HEK293 (cell line): ENCODE data around the gene ZNF710.

Source experiments
- CTCF ChIA-PET: fragments of 350-600 bp; formaldehyde crosslinking; extraction: SDS; loops from one replicate; lab custom pipeline; 2021; ENCODE audit warnings: antibody characterized with exemption; lab: Yijun Ruan, JAX
- POLR2A ChIA-PET: fragments of 300-600 bp; formaldehyde crosslinking; extraction: SDS; loops from one replicate; lab custom pipeline; 2020; ENCODE audit warnings: antibody characterized with exemption, inconsistent platforms; lab: Yijun Ruan, JAX
- H3K27ac ChIP-seq: fragments of 200-500 bp; sonication (Bioruptor generic); 2 replicates; pipeline ENCODE4 v1.5.1; 2014; ENCODE audit warnings: low read depth, low read length, control low read depth, inconsistent platforms; ENCODE audit errors: extremely low read depth
- H3K36me3 ChIP-seq, 2 experiments: fragments of 200-500 bp in 1 of 2; sonication (Bioruptor generic) in 1 of 2; 1 replicate in 1 of 2; 2 replicates in 1 of 2; pipeline ENCODE4 v1.5.1; 2014 to 2017; ENCODE audit warnings: inconsistent platforms in 2 of 2, low read length in 2 of 2; ENCODE audit not compliant: control insufficient read depth in 2 of 2, insufficient read depth in 1 of 2
- H3K4me1 ChIP-seq: fragments of 200-500 bp; sonication (Bioruptor generic); 2 replicates; pipeline ENCODE4 v1.5.1; 2014; ENCODE audit warnings: mild to moderate bottlenecking, low read length, inconsistent platforms; ENCODE audit not compliant: control insufficient read depth, insufficient read depth
- H3K4me3 ChIP-seq: 2 replicates; pipeline ENCODE4 v1.5.1; 2011; ENCODE audit warnings: low read depth, mild to moderate bottlenecking, control low read depth, low read length, moderate library complexity
- H3K9me3 ChIP-seq: fragments of 200-500 bp; sonication (Bioruptor generic); 2 replicates; pipeline ENCODE4 v1.5.1; 2014; ENCODE audit warnings: low read depth, low read length, inconsistent platforms; ENCODE audit not compliant: control insufficient read depth, insufficient read depth
- AEBP2 ChIP-seq: fragments of 450-650 bp; formaldehyde crosslinking; IDR thresholded peaks from 2 replicates; pipeline ENCODE4 v1.5.1; 2016; ENCODE audit warnings: missing biosample characterization, missing genetic modification characterization, borderline replicate concordance
- BCL11A ChIP-seq: fragments of 450-650 bp; formaldehyde crosslinking; IDR thresholded peaks from 2 replicates; pipeline ENCODE4 v1.5.1; 2016; ENCODE audit warnings: low read depth, missing biosample characterization, missing genetic modification characterization
- EGR2 ChIP-seq: fragments of 450-650 bp; formaldehyde crosslinking; IDR thresholded peaks from 2 replicates; pipeline ENCODE4 v1.5.1; 2016; ENCODE audit warnings: low read depth, missing biosample characterization, missing genetic modification characterization
- GLIS1 ChIP-seq: fragments of 450-650 bp; formaldehyde crosslinking; IDR thresholded peaks from 2 replicates; pipeline ENCODE4 v1.5.1; 2016; ENCODE audit warnings: missing biosample characterization, missing genetic modification characterization
- HOXD13 ChIP-seq: sonication (generic); formaldehyde crosslinking; IDR thresholded peaks from 2 replicates; pipeline ENCODE4 v1.8.0; 2022; ENCODE audit warnings: missing genetic modification reagents, borderline replicate concordance
- IKZF3 ChIP-seq: fragments of 450-650 bp; IDR thresholded peaks from 2 replicates; pipeline ENCODE4 v1.5.0; 2018; ENCODE audit warnings: missing biosample characterization, mild to moderate bottlenecking, missing genetic modification characterization, moderate library complexity
- TSHZ1 ChIP-seq: fragments of 450-650 bp; formaldehyde crosslinking; IDR thresholded peaks from 2 replicates; pipeline ENCODE4 v1.5.1; 2016; ENCODE audit warnings: missing biosample characterization, missing genetic modification characterization, borderline replicate concordance
- ZBTB10 ChIP-seq: fragments of 450-650 bp; formaldehyde crosslinking; IDR thresholded peaks from 2 replicates; pipeline ENCODE4 v1.5.1; 2016; ENCODE audit warnings: missing biosample characterization, missing genetic modification characterization
- ZBTB49 ChIP-seq: fragments of 450-650 bp; formaldehyde crosslinking; IDR thresholded peaks from 2 replicates; pipeline ENCODE4 v1.5.1; 2016; ENCODE audit warnings: missing biosample characterization, missing genetic modification characterization, low read depth
- ZFHX2 ChIP-seq: fragments of 450-650 bp; formaldehyde crosslinking; conservative IDR thresholded peaks from 2 replicates; pipeline ENCODE4 v1.5.1; 2016; ENCODE audit warnings: missing biosample characterization, missing genetic modification characterization
- ZIC2 ChIP-seq: fragments of 450-650 bp; formaldehyde crosslinking; IDR thresholded peaks from 2 replicates; pipeline ENCODE4 v1.5.1; 2016; ENCODE audit warnings: missing biosample characterization, missing genetic modification characterization
- ZNF132 ChIP-seq: fragments of 450-650 bp; formaldehyde crosslinking; IDR thresholded peaks from 2 replicates; pipeline ENCODE4 v1.5.1; 2017; ENCODE audit warnings: missing biosample characterization, missing genetic modification characterization, borderline replicate concordance
- ZNF175 ChIP-seq: fragments of 450-650 bp; formaldehyde crosslinking; IDR thresholded peaks from 2 replicates; pipeline ENCODE4 v1.5.1; 2016; ENCODE audit warnings: missing biosample characterization, missing genetic modification characterization
- ZNF274 ChIP-seq, 2 experiments: fragments of 200-500 bp in 1 of 2; fragments of 450-650 bp in 1 of 2; sonication (Bioruptor generic) in 1 of 2; formaldehyde crosslinking in 1 of 2; IDR thresholded peaks; 2 replicates each; pipeline versions ENCODE4 v1.5.1 to v1.6.1; 2014 to 2016; ENCODE audit warnings: borderline replicate concordance in 1 of 2, inconsistent platforms in 1 of 2, low read length in 1 of 2, missing biosample characterization in 1 of 2, missing genetic modification characterization in 1 of 2
- ZNF561 ChIP-seq: fragments of 450-650 bp; IDR thresholded peaks from 2 replicates; pipeline ENCODE4 v1.5.1; 2018; ENCODE audit warnings: missing biosample characterization, missing genetic modification characterization, borderline replicate concordance
- ZNF654 ChIP-seq: fragments of 450-650 bp; formaldehyde crosslinking; IDR thresholded peaks from 2 replicates; pipeline ENCODE4 v1.5.1; 2016; ENCODE audit warnings: low read depth, missing biosample characterization, missing genetic modification characterization
- ZNF707 ChIP-seq: fragments of 450-650 bp; formaldehyde crosslinking; IDR thresholded peaks from 2 replicates; pipeline ENCODE4 v1.5.1; 2016; ENCODE audit warnings: missing biosample characterization, missing genetic modification characterization
- ZNF747 ChIP-seq: fragments of 450-650 bp; formaldehyde crosslinking; IDR thresholded peaks from 2 replicates; pipeline ENCODE4 v1.5.1; 2016; ENCODE audit warnings: missing biosample characterization, missing genetic modification characterization
- ZSCAN18 ChIP-seq: fragments of 450-650 bp; formaldehyde crosslinking; IDR thresholded peaks from 2 replicates; pipeline ENCODE4 v1.5.1; 2016; ENCODE audit warnings: missing biosample characterization, missing genetic modification characterization

ZNF710 gene

GRCh38 chr15:90082140-90082715 lies 81.1 kb downstream of the ZNF710 start:
- no peaks in the 10 kb centered on the region for H3K9me3 ChIP-seq
- H3K4me1 ChIP-seq: no peaks in the 10 kb centered on the region
- 0 out of 2 replicates have a peak, but pooled peaks have one; percentile 22 for TF ChIP-seq ZFHX2 (tag by site-specific recombination)
- TF ChIP-seq GLIS1 (tag by site-specific recombination): peak; percentile 82
- TF ChIP-seq ZNF175 (tag by site-specific recombination): no peak
- TF ChIP-seq EGR2 (tag by site-specific recombination): peak; percentile 38; the same call in 1 of the 2 replicates
- peak; percentile 77 for TF ChIP-seq ZIC2
- H3K36me3 ChIP-seq: peaks cover 4 to 40% of the 10 kb centered on the region in 2 experiments; a peak in 2 of 3 replicates
- H3K4me3 ChIP-seq: no peak overlapping the region
- CTCF ChIA-PET: interaction anchor here (0.6 to 1.9 kb wide), 5 partner anchors 9 to 323 kb away, joined by 3 to 4 read pairs (median 3); no protein-coding TSS in a partner anchor
- POLR2A ChIA-PET: no interaction called here
- no peak overlapping the region for H3K27ac ChIP-seq

- Histone ChIP-seq H3K36me3 (peaks cover 8 to 43% of the 10 kb centered on the region in 2 experiments; a peak in 2 of 3 replicates), H3K27ac (no peak overlapping the region), H3K4me3 (no peak overlapping the region), H3K4me1 (no peaks in the 10 kb centered on the region), H3K9me3 (no peaks in the 10 kb centered on the region)
- ChIA-PET POLR2A (interaction anchor here (1.4 kb wide), 1 partner anchor 184 kb away, joined by 4 read pairs; no protein-coding TSS in a partner anchor), CTCF (interaction anchor here (1.1 to 1.3 kb wide), 4 partner anchors 10 to 324 kb away, joined by 3 to 4 read pairs (median 3); no protein-coding TSS in a partner anchor)
- no peak for TF ChIP-seq ZSCAN18
- no peak for TF ChIP-seq ZNF654
- TF ChIP-seq ZNF747: no peak
- no peak for TF ChIP-seq ZBTB10 (tag by site-specific recombination)
- no peak for TF ChIP-seq ZNF707 (tag by site-specific recombination)
- TF ChIP-seq TSHZ1 (tag by site-specific recombination): no peak
- TF ChIP-seq IKZF3 (tag by site-specific recombination): no peak
- TF ChIP-seq ZNF274 (IDR thresholded peaks at IDR 0.05; ENCODE audit: low read length): no peak
- no peak for TF ChIP-seq ZNF274 (tag by site-specific recombination; IDR thresholded peaks at IDR 0.05; ENCODE audit: borderline replicate concordance)
- TF ChIP-seq ZBTB49: no peak
- TF ChIP-seq HOXD13 (CRISPR knock-in tag): no peak
- no peak for TF ChIP-seq BCL11A (tag by site-specific recombination)
- no peak for TF ChIP-seq ZNF561 (tag by site-specific recombination)
- no peak for TF ChIP-seq AEBP2
- no peak for TF ChIP-seq ZNF132
These were observed 82.3 kb downstream of the ZNF710 start for GRCh38 chr15:90083419-90083818.
